GM10266 (cell line): ENCODE measurements around the gene NDUFAB1.
"Not testable (repeated sequence)": the region's sequence is repeated elsewhere in the genome, so short reads cannot be mapped to it uniquely, and the experiment has no call there.

Experiments used
- DNase-seq: peaks from one replicate; pipeline ENCODE4 v3.0.0; 2012; ENCODE audit errors: extremely low spot score
- CTCF ChIP-seq: IDR thresholded peaks from 2 replicates; pipeline ENCODE4 v1.5.1; 2012; ENCODE audit warnings: mild to moderate bottlenecking, low read depth; ENCODE audit not compliant: control insufficient read depth, insufficient read depth; ENCODE audit errors: missing control alignments

NDUFAB1 gene

GRCh38 chr16:23597003-23597756 is 1.1 kb upstream of the NDUFAB1 start:
- peak; percentile 44 for DNase-seq
- TF ChIP-seq CTCF, result peak; percentile 54

GRCh38 chr16:23595246-23595950 is 718 bp downstream of the NDUFAB1 start:
- TF ChIP-seq CTCF, result no peak
- no peak for DNase-seq

- TF ChIP-seq CTCF, result no peak
- no peak for DNase-seq
Measured at GRCh38 chr16:23594186-23594585, 1.9 kb downstream of the NDUFAB1 start.

GRCh38 chr16:23590181-23590580 is 5.9 kb downstream of the NDUFAB1 start:
- no peak for DNase-seq
- TF ChIP-seq CTCF, result no peak

- no peak for TF ChIP-seq CTCF
- DNase-seq, result no peak
Measured at GRCh38 chr16:23587726-23588125, 8.4 kb downstream of the NDUFAB1 start.

GRCh38 chr16:23584186-23585076 is 11.7 kb downstream of the NDUFAB1 start:
- no peak for TF ChIP-seq CTCF

GRCh38 chr16:23583271-23583670 is 12.8 kb downstream of the NDUFAB1 start:
- DNase-seq, result not testable (repeated sequence)

More at GRCh38 chr16:23584186-23585076, 11.7 kb downstream of the NDUFAB1 start:
- no peak for DNase-seq
